GM18526 (cell line): ENCODE measurements around the gene HSPB2.

Source experiments
- POLR2A ChIP-seq: IDR thresholded peaks from 3 replicates; pipeline ENCODE4 v1.6.1; 2011; ENCODE audit not compliant: insufficient read length; ENCODE audit errors: extremely low read depth

The HSPB2 gene

GRCh38 chr11:111925953-111926352 lies 13.4 kb downstream of the HSPB2 start:
- TF ChIP-seq POLR2A = no peak

- TF ChIP-seq POLR2A = peak; percentile 66
Measured at GRCh38 chr11:111926505-111927391, 14.2 kb downstream of the HSPB2 start.

GRCh38 chr11:111930472-111930871 lies 17.9 kb downstream of the HSPB2 start:
- no peak for TF ChIP-seq POLR2A

GRCh38 chr11:111932611-111932950 lies 20.0 kb downstream of the HSPB2 start:
- no peak for TF ChIP-seq POLR2A

GRCh38 chr11:111933872-111934271 lies 21.3 kb downstream of the HSPB2 start:
- TF ChIP-seq POLR2A = no peak

- TF ChIP-seq POLR2A = no peak
Measured at GRCh38 chr11:111934306-111934705, 21.8 kb downstream of the HSPB2 start.

- TF ChIP-seq POLR2A = no peak
Measured at GRCh38 chr11:111935317-111936039, 22.9 kb downstream of the HSPB2 start.

GRCh38 chr11:111936040-111936540 lies 23.6 kb downstream of the HSPB2 start:
- TF ChIP-seq POLR2A = no peak

GRCh38 chr11:111937461-111937769 lies 24.9 kb downstream of the HSPB2 start:
- TF ChIP-seq POLR2A = no peak

GRCh38 chr11:111937844-111938243 lies 25.3 kb downstream of the HSPB2 start:
- TF ChIP-seq POLR2A = no peak

- no peak for TF ChIP-seq POLR2A
Measured at GRCh38 chr11:111938687-111939160, 26.2 kb downstream of the HSPB2 start.

GRCh38 chr11:111939836-111940604 lies 27.5 kb downstream of the HSPB2 start:
- TF ChIP-seq POLR2A = no peak

GRCh38 chr11:111941963-111942362 lies 29.4 kb downstream of the HSPB2 start:
- no peak for TF ChIP-seq POLR2A

- no peak for TF ChIP-seq POLR2A
Measured at GRCh38 chr11:111942829-111943228, 30.3 kb downstream of the HSPB2 start.

- no peak for TF ChIP-seq POLR2A
Measured at GRCh38 chr11:111944139-111944538, 31.6 kb downstream of the HSPB2 start.
